ENCODE data around the gene SLC33A1.
"Not testable (repeated sequence)": the region's sequence is repeated elsewhere in the genome, so short reads cannot be mapped to it uniquely, and the experiment has no call there.

The SLC33A1 gene

GRCh38 chr3:155862290-155862982, 8.2 kb upstream of the SLC33A1 start:
- DNase-seq (ENCODE audit: low read depth in 2 of 3, low spot score in 1 of 3): peak; percentile 27 to 57 (median 48)

DNA sequence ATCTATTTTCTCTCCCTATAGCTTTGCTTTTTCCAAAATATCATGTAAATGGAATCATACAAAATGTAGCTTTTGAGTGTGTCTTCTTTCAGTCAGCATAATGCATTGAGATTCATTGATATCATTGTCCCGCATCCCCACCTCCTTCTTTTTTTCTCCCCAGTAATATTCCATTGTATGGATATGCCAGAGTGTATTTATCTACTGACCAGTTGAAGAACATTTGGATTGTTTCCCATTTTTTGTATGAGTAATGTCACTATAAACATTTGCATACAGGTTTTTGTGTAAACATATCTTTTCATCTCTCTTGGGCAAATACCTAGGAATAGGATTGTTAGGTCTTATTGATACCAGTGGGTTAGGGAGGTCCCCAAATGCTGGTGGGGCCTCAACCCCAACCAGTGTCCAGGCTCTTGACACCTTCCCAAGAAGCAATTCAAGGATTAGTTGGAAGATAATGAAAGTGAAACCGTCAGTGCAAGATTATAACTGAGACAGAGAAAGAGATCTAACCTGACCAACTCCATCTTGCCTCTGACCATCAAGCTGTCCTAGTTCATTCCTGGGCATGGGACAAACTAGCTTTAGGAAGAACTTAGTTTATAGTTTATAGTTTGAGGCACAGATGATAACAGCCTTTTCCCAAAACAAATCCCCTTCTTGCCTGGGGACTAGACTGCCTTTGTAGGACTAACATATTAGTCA, 7.4 kb upstream of the SLC33A1 start:
- DNase-seq (ENCODE audit: low read depth in 2 of 3, low spot score in 1 of 3): no peak

- not testable (repeated sequence) for DNase-seq (ENCODE audit: low read depth in 2 of 3, low spot score in 1 of 3)
Measured at GRCh38 chr3:155860424-155860823, 6.2 kb upstream of the SLC33A1 start.

- DNase-seq (ENCODE audit: low read depth in 2 of 3, low spot score in 1 of 3): no peak
Measured at GRCh38 chr3:155859859-155860258, 5.6 kb upstream of the SLC33A1 start.

DNA sequence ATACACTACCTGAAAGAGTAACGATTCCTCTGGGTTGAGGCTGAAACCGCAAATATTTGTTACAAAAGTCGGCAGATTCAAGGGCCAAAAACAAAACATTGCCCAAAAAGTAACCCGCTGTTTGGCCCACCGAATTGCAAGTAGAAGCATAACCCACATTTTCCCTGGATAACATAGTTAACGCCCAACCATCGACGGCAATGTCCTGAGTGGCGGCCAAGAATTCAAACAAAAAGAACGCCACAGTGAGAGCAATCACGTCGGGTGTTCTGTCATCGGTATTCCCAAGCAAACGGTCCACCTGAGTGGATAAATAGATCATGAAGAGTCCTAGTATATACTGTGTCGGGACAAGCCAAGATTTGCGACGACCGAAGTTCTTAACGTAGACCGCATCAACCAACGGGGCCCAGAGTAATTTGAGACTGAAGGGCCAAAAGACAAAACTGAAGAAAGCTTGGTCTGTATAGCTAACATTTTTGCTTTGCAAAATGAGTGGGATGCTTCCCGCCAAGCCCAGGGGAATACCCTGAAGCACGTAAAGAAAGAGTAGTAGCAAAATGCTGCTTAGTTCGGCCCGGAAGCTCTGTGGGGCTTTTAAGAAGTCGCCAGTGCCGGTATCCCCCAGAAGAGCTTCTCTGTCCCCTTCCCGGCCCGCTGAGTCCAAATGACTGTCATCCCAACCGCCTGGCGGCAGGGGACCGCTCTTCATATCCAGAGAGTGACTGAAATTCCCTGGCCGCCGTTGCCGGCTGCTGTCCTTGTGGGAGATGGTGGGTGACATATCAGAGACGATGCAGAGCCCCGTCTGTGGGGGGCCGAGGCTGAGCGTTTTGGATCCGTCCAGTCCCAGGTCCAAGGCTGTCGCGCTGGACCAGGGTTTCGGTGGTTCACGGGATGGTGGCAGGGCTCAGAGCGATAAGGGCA, 750 bp downstream of the SLC33A1 start:
- DNase-seq (ENCODE audit: low read depth in 2 of 3, low spot score in 1 of 3): peak in 2 of 3 donors; percentile 20 to 28

DNA sequence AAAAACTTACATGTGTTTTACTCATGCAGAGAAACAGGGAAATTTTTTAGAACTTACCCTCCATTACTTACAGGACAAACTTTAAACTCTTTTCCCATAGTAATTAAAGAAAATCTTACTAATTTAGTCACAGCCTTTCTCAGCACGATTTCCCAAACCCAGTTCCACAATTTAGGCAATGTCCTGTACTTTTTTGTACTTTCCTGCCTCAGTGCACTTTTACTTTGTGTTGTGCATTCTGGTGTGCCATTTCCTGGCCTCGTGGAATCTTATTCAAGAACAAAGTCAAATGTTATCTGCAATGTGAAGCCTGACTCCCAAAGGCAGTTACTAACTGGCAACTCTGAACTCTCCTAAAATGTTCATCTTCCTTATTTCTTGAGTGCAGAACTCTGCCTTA, 1.9 kb downstream of the SLC33A1 start:
- no peak for DNase-seq (ENCODE audit: low read depth in 2 of 3, low spot score in 1 of 3)

DNA sequence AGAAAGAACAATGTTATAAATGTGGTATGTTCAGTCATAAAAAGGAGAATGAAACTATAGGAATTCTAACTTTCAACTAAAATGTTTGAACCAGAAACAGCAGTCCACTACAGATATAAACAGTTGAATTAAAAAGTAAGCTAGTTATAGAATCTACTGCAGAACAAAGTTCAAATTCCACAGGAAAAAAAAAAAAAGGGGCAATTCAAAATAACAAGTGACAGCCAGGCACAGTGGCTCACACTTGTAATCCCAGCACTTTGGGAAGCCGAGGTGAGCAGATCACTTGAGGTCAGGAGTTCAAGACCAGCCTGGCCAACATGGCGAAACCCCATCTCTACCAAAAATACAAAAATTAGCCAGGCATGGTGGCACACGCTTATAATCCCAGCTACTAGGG, 4.8 kb downstream of the SLC33A1 start:
- not testable (repeated sequence) for DNase-seq (ENCODE audit: low read depth in 2 of 3, low spot score in 1 of 3)

DNA sequence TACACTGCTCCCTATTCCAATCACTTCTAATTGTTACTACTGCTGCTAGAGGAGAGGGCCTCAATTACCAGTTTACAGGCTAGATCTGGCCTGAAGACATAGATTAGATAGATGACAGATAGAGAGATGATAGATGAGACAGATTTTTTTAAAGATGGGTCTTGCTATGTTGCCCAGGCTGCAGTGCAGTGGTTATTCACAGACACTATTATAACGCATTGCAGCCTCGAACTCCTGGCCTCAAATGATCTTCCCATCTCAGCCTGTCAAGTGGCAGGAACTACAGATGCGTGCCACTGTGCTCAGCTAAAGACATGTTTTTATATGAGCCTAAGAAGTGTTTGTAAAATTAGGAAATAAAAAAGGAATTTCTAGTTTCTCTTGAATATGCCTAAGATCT, 6.2 kb downstream of the SLC33A1 start:
- DNase-seq (ENCODE audit: low read depth in 2 of 3, low spot score in 1 of 3): no peak

GRCh38 chr3:155846119-155846518, 8.1 kb downstream of the SLC33A1 start:
- no peak for DNase-seq (ENCODE audit: low read depth in 2 of 3, low spot score in 1 of 3)

DNA sequence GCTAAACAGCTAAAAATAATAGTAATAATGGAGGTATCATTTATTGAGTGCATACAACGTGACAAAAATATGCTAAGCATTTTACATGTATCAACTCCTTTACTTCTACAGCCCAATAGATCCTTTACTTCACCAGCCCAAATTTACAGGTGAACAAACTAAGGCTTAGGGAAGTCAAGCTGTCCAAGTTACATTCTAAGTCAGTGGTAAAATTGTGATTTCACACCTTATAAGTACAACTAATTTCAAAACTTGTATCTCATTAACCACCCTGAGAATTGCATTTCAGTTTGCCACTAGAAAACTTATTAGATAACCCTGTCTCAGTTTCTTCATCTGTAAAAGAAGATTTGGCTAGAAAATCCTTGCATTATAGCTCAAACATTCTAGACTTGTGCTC, 10.7 kb downstream of the SLC33A1 start:
- no peak for DNase-seq (ENCODE audit: low read depth in 2 of 3, low spot score in 1 of 3)

DNA sequence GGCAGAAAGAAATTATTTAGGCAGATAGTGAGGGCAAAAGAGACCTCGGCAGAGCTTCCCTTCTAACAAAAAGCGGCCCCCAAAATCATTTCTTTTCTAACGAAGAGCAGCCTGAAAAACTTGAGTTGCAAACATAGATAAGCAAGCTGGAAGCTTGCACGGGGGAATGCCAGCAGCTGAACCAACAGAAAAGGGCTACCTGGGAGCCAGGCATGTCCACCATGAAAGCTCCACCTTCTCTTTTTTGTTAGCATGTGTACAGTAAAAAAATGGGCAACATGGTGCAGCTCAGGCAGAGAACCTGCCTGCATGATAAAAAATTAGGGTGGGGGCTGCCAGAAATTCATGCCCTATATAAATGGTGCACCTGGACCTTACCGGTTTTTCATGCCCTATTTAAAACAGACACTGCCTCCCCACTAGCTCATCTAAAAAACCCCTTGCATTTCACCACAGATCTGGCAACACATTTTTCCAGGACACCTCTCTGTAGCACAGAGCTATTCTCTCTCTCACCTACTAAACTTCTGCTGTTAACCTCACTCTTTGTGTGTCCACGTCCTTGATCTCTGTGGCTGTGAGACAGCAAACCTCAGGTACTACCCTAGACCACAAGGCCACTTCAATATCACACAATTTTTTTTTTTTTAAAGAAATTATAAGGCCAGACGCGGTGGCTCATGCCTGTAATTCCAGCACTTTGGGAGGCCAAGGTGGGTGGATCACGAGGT, 18.7 kb downstream of the SLC33A1 start:
- no peak for DNase-seq (ENCODE audit: low read depth in 2 of 3, low spot score in 1 of 3)

DNA sequence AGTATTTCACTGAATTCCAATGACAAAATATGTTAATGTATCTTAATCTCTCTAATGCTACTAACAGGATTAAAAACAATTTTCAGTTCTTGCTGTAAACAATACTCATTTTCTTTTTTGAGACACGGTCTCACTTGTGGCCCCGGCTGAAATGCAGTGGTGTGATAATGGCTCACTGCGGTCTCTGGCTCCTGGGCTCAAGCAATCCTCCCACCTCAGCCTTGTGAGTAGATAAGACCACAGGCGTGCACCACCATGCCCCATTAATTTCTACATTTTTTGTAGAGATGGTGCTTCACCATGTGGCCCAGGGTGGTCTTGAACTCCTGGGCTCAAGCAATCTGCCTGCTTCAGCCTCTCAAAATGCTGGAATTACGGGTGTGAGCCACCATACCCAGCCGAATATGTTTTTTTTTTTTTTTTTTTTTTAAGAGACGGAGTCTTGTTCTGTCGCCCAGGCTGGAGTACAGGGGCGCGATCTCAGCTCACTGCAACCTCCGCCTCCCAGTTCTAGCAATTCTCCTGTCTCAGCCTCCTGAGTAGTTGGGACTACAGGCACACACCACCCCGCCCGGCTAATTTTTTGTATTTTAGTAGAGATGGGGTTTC, 25.6 kb downstream of the SLC33A1 start:
- DNase-seq (ENCODE audit: low read depth in 2 of 3, low spot score in 1 of 3): not testable (repeated sequence)

DNA sequence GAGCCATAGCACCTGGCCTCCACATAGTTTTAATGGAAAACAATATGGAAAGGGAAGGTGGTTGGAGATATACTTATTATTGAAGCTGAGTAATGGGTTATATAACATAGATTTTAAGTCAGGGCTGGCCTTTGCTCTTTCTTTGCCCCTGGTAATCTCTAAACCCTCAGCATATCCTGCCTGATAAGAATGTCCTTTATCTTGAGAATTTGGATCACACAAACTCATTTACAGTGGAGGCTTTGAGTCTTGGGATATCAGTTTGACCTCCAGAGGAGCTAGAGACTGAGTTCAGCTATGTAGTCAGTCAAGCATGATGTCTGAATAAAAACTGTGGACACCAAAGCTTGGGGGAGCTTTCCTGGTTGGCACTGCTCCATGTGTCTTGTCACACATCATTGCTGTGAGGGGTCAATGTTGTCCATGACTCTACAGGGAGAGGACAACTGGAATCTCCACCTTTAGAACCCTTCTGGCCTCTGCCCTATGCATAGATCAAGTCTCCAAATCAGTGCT, 39.1 kb downstream of the SLC33A1 start:
- no peak for DNase-seq (ENCODE audit: low read depth in 2 of 3, low spot score in 1 of 3)

- DNase-seq (ENCODE audit: low read depth in 2 of 3, low spot score in 1 of 3): not testable (repeated sequence)
Measured at GRCh38 chr3:155813224-155813623, 41.0 kb downstream of the SLC33A1 start.

GRCh38 chr3:155809181-155809580, 45.0 kb downstream of the SLC33A1 start:
- no peak for DNase-seq (ENCODE audit: low read depth in 2 of 3, low spot score in 1 of 3)

- no peak for DNase-seq (ENCODE audit: low read depth in 2 of 3, low spot score in 1 of 3)
Measured at GRCh38 chr3:155807823-155808222, 46.4 kb downstream of the SLC33A1 start.

DNA sequence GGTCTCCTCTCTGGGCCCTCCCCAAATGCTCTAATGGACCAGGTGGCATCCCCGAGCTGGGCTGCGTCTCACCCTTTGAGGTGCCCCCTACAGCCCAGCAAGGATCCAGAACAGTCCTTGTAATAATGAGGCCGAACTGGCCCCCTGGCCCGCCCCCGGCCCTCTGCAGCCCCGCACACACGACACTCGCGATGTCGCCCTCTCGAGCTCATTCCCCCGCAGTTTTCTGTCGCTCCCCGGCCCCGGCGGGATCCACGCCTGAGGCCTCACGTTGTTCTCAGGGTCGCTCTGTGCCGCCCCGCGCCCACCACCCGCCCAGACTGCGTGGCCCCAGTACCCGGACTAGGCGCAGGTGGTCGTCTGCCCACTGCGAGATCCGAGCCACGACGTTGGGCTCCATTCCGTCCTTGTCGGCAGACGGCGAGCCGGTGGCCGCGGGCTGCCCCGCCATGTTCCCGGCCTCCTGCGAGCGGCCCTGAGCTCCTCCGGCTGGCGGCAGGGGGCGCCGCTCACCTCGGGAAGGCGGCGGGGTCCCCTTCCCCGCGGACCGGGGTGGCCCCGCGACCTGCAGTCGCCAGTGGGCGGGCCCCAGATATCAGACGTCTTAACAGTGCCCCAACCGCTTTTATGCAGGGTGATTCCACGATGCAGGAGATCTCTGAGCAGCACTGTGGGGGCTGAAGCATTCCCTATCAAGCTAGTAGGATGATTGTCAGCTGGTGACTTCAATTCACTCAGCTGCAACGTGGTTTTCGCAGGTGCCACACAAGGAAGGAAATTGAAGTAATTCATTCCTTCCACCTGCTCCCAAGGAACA, 48.2 kb downstream of the SLC33A1 start, which contains the start of gene C3orf33:
C3orf33 (minus strand) TSS at position 477 of the 817 bp plus-strand sequence; CDS start at position 451, 26 bp downstream.
- peak; percentile 49 to 67 (median 53) for DNase-seq (ENCODE audit: low read depth in 2 of 3, low spot score in 1 of 3)

- peak in 2 of 3 donors; percentile 7 to 12 for DNase-seq (ENCODE audit: low read depth in 2 of 3, low spot score in 1 of 3)
Measured at GRCh38 chr3:155805204-155805801, 48.9 kb downstream of the SLC33A1 start.

DNA sequence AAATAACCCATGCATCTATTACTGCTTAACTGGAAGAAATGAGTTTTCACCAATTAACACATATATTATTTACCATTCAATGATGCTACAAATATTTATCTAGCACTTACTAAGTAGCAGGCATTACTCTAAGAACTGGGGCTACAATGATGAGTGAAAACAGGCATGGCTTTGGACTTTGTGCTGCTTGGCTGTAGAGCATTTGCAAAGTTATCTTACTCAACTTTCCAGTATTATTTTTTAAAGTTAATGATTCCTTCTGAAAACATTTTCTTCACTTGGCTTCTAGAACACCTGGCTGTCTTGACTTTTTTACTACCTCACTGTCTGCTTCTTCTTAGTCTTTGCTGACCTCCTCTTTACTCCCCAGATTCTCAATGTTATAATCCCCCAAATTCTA, 49.9 kb downstream of the SLC33A1 start:
- no peak for DNase-seq (ENCODE audit: low read depth in 2 of 3, low spot score in 1 of 3)

All from stimulated activated CD4-positive, alpha-beta T cell treated with anti-CD3 and anti-CD28 coated beads, Interleukin-12 subunit alpha, Interleukin-12 subunit beta, amount 100 ng/mL, for 48 hours (primary cell).